IMR-90 (cell line): ENCODE measurements around the gene LYPD6B. TPM values are rescaled to one million over a fixed set of nuclear protein-coding genes. Genes with fewer than 3 reads are reported as not detected.

Experiments used
- ATAC-seq: fragments of 200-7000 bp; cut with Tn5 transposase; 2 replicates; pipeline ENCODE4 v1.9.1; 2020; ENCODE audit warnings: low read depth, mild to moderate bottlenecking, moderate library complexity
- BruUV-seq: library from RNA; stranded (reverse); fragments of 400-500 nt; replicated peaks from 2 replicates; lab custom pipeline; 2021; lab: Mats Ljungman, UMichigan
- CTCF ChIA-PET: fragments of 300-600 bp; formaldehyde crosslinking; extraction: SDS; loops from one replicate; lab custom pipeline; 2021; ENCODE audit warnings: antibody characterized with exemption; lab: Yijun Ruan, JAX
- POLR2A ChIA-PET: fragments of 300-600 bp; sonication (Branson Sonifier 250); formaldehyde crosslinking; loops from one replicate; lab custom pipeline; 2022; ENCODE audit warnings: antibody characterized with exemption; ENCODE audit not compliant: unreplicated experiment; lab: Charles Lee
- DNase-seq: peaks from one replicate; pipeline ENCODE4 v3.0.0; 2013
- H2AFZ ChIP-seq: replicated peaks from 2 replicates; pipeline ENCODE3; 2013; ENCODE audit warnings: low read length, mild to moderate bottlenecking; ENCODE audit not compliant: poor library complexity
- H2AK5ac ChIP-seq: 2 replicates; pipeline ENCODE4 v1.6.1; 2013; ENCODE audit warnings: low read depth, low read length, inconsistent platforms
- H2AK9ac ChIP-seq: replicated peaks from 2 replicates; pipeline ENCODE3; 2013; ENCODE audit warnings: mild to moderate bottlenecking, low read depth, low read length, moderate library complexity; ENCODE audit not compliant: poor library complexity
- H2BK120ac ChIP-seq: 2 replicates; pipeline ENCODE4 v1.6.1; 2013; ENCODE audit warnings: low read depth, low read length, inconsistent platforms
- H2BK15ac ChIP-seq: 3 replicates; pipeline ENCODE4 v1.6.1; 2013; ENCODE audit warnings: low read depth, low read length, inconsistent platforms
- H2BK20ac ChIP-seq: 2 replicates; pipeline ENCODE4 v1.6.1; 2013; ENCODE audit warnings: low read depth, mild to moderate bottlenecking, inconsistent platforms, low read length, moderate library complexity
- H2BK5ac ChIP-seq: 2 replicates; pipeline ENCODE4 v1.6.1; 2013; ENCODE audit warnings: mild to moderate bottlenecking, low read depth, low read length, inconsistent platforms; ENCODE audit not compliant: poor library complexity, severe bottlenecking
- H3K14ac ChIP-seq: replicated peaks from 2 replicates; pipeline ENCODE4 v1.6.1; 2013; ENCODE audit warnings: low read depth, low read length, inconsistent platforms
- H3K18ac ChIP-seq: 2 replicates; pipeline ENCODE4 v1.6.1; 2013; ENCODE audit warnings: low read depth, low read length, control low read depth
- H3K23ac ChIP-seq: 2 replicates; pipeline ENCODE4 v1.6.1; 2013; ENCODE audit warnings: low read depth, low read length, inconsistent platforms
- H3K27ac ChIP-seq: 2 replicates; pipeline ENCODE4 v1.5.1; 2013; ENCODE audit warnings: mild to moderate bottlenecking, control low read depth, low read length; ENCODE audit not compliant: insufficient read depth
- H3K27me3 ChIP-seq: 2 replicates; pipeline ENCODE4 v1.6.1; 2013; ENCODE audit warnings: low read length; ENCODE audit not compliant: control insufficient read depth, insufficient read depth
- H3K36me3 ChIP-seq: 2 replicates; pipeline ENCODE4 v1.6.1; 2013; ENCODE audit warnings: low read length, mixed read lengths; ENCODE audit not compliant: control insufficient read depth, insufficient read depth
- H3K4ac ChIP-seq: 2 replicates; pipeline ENCODE4 v1.6.1; 2013; ENCODE audit warnings: low read depth, low read length, inconsistent platforms
- H3K4me1 ChIP-seq: 2 replicates; pipeline ENCODE4 v1.6.1; 2013; ENCODE audit warnings: low read length, mixed read lengths; ENCODE audit not compliant: control insufficient read depth, insufficient read depth
- H3K4me2 ChIP-seq: 2 replicates; pipeline ENCODE4 v1.6.1; 2013; ENCODE audit warnings: low read depth, mild to moderate bottlenecking, control low read depth, low read length, moderate library complexity
- H3K4me3 ChIP-seq: 2 replicates; pipeline ENCODE4 v1.5.1; 2013; ENCODE audit warnings: low read depth, mild to moderate bottlenecking, control low read depth, low read length, moderate library complexity; ENCODE audit not compliant: insufficient read depth
- H3K56ac ChIP-seq: 2 replicates; pipeline ENCODE4 v1.6.1; 2013; ENCODE audit warnings: low read length, inconsistent platforms; ENCODE audit not compliant: insufficient read depth; ENCODE audit errors: extremely low read depth
- H3K79me1 ChIP-seq, 2 experiments: 2 replicates each; pipeline ENCODE4 v1.6.1; 2013; ENCODE audit warnings: low read length in 2 of 2, inconsistent platforms in 1 of 2, low read depth in 1 of 2
- H3K9ac ChIP-seq: 2 replicates; pipeline ENCODE4 v1.6.1; 2013; ENCODE audit warnings: low read depth, low read length, control low read depth
- H3K9me1 ChIP-seq: 2 replicates; pipeline ENCODE4 v1.6.1; 2013; ENCODE audit warnings: low read length, inconsistent platforms; ENCODE audit not compliant: insufficient read depth
- H3K9me3 ChIP-seq: 2 replicates; pipeline ENCODE4 v1.6.1; 2013; ENCODE audit warnings: low read length; ENCODE audit not compliant: control insufficient read depth, insufficient read depth
- H4K20me1 ChIP-seq: 2 replicates; pipeline ENCODE4 v1.6.1; 2013; ENCODE audit warnings: low read length, inconsistent platforms; ENCODE audit not compliant: insufficient read depth
- H4K5ac ChIP-seq: 2 replicates; pipeline ENCODE4 v1.6.1; 2013; ENCODE audit warnings: mild to moderate bottlenecking, low read depth, low read length, control low read depth
- H4K8ac ChIP-seq, 2 experiments: 2 replicates each; pipeline ENCODE4 v1.6.1; 2013; ENCODE audit warnings: low read depth in 2 of 2, low read length in 2 of 2, control low read depth in 1 of 2, inconsistent platforms in 1 of 2
- H4K91ac ChIP-seq: 2 replicates; pipeline ENCODE4 v1.6.1; 2013; ENCODE audit warnings: low read depth, low read length, inconsistent platforms; ENCODE audit not compliant: insufficient read depth
- BHLHE40 ChIP-seq: fragments of 150-350 bp; IDR thresholded peaks from 2 replicates; pipeline ENCODE4 v1.6.1; 2016; ENCODE audit warnings: mild to moderate bottlenecking, low read depth, low read length
- CHD1 ChIP-seq: IDR thresholded peaks from 2 replicates; pipeline ENCODE4 v1.6.1; 2012; ENCODE audit warnings: low read depth, low read length, improper control_type of control experiment
- FOS ChIP-seq: fragments of 150-350 bp; IDR thresholded peaks from 2 replicates; pipeline ENCODE4 v1.6.1; 2016; ENCODE audit warnings: low read depth, low read length
- MAFK ChIP-seq: IDR thresholded peaks from 2 replicates; pipeline ENCODE4 v1.6.1; 2012; ENCODE audit warnings: low read depth, low read length, improper control_type of control experiment
- MXI1 ChIP-seq: IDR thresholded peaks from 2 replicates; pipeline ENCODE4 v1.6.1; 2012; ENCODE audit warnings: low read depth, mild to moderate bottlenecking, low read length, moderate library complexity, borderline replicate concordance
- RCOR1 ChIP-seq: IDR thresholded peaks from 2 replicates; pipeline ENCODE4 v1.6.1; 2012; ENCODE audit warnings: mild to moderate bottlenecking, low read length, improper control_type of control experiment; ENCODE audit not compliant: insufficient replicate concordance
- WGBS, 2 experiments: methylation state at CpG; one replicate each; pipeline versions ENCODE4 v1.1.5 to v1.1.7; 2013; ENCODE audit warnings: missing lambda C conversion rate in 2 of 2; ENCODE audit not compliant: insufficient read length in 1 of 2; ENCODE audit errors: extremely low coverage in 2 of 2; 5-methylcytosine and 5-hydroxymethylcytosine counted together
- dilution Hi-C: fragments of 300-500 bp; cut with HindIII; formaldehyde crosslinking; loops from one replicate; pipeline ENCODE4 v1.14.3; 2018; ENCODE audit warnings: low sequenced_read_pairs; ENCODE audit not compliant: unreplicated experiment
- in situ Hi-C: fragments of 300-500 bp; cut with MboI; formaldehyde crosslinking; loops from 3 replicates; pipeline ENCODE4 v1.14.3; 2019; ENCODE audit warnings: low sequenced_read_pairs, inconsistent platforms, mixed read lengths
- intact Hi-C: fragments of 100-400 bp; cut with micrococcal nuclease; formaldehyde crosslinking; loops from 2 replicates; pipeline ENCODE4 v1.10.0; 2022
- polyA plus RNA-seq, 3 experiments: library from polyadenylated mRNA; depleted of rRNA; stranded (reverse); fragments of >200 nt; gene quantifications; 2 replicates each; pipeline ENCODE4 v1.2.3, GENCODE V29; 2012; ENCODE audit warnings: low replicate concordance in 1 of 3
- total RNA-seq: library from RNA; depleted of rRNA; stranded (reverse); fragments of >200 nt; gene quantifications from 2 replicates; pipeline ENCODE4 v1.2.3, GENCODE V29; 2012

LYPD6B gene
- total and polyA plus RNA-seq, 2 of the 4 experiments (the other 2 are of a cell fraction): 0.05 TPM; not detected in 1

DNA sequence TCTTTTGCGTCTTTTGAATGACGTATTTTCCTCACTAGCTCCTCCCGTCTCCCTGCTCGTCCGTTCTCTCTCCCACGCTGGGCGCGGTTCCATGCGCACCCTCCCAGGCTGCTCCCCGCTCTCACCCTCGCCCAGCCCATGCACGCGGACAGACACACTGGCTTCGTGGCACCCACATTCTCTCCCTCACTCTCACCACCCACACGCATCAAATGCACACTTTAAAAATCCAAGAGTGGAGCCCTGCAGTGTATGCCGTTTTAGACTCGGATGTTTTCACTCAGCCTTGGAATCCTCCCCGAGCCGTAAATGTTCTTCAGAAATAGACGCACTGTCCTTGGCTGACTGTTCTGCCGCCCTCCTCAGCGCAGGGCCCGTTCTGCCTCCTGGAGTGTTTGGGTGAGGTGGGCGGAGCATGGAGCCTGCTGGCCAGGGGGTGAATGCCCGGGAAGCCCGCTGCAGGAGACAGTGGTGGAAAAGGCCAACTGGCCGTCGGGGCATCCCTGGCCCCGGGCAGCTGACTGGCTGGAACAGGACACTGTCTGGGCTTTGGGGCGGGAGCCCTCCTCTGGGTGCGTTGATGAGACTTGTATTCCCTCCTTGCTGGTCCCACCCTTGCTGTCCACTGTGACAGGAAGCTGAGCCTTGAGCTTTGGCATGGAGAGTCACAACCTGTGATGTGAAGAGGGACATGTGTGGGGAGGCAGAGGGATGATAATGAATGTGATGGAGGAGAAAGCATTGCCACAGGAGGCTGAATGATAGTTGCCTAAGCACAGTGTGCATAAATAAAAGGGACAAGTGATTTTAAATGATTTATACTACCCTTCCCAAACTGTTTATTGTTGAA is 35.4 kb upstream of the LYPD6B start:
- DNase-seq (no peak), ATAC-seq (no peak)
- ChIA-PET POLR2A (no interaction called here), CTCF (no interaction called here)
- Histone ChIP-seq H4K8ac (no peak overlapping the region), H3K4me1 (no peaks in the 10 kb centered on the region), H3K27me3 (peaks cover 15% of the 10 kb centered on the region), H2BK20ac (no peak overlapping the region), H4K20me1 (no peaks in the 10 kb centered on the region), H2AFZ (no peak overlapping the region), H2BK5ac (no peak overlapping the region), H2AK5ac (no peak overlapping the region), H3K18ac (no peak overlapping the region), H3K27ac (no peak overlapping the region), H3K56ac (no peak overlapping the region), H2AK9ac (no peak overlapping the region), H3K9me3 (no peaks in the 10 kb centered on the region), H3K23ac (no peak overlapping the region), H3K4me3 (no peak overlapping the region), H4K91ac (no peak overlapping the region), H3K36me3 (no peaks in the 10 kb centered on the region), H3K9ac (no peak overlapping the region), H3K4me2 (no peak overlapping the region), H3K79me1 (no peaks in the 10 kb centered on the region), H3K4ac (no peak overlapping the region), H2BK120ac (no peak overlapping the region), H4K5ac (no peak overlapping the region), H2BK15ac (no peak overlapping the region), H3K14ac (no peak overlapping the region), H3K9me1 (no peaks in the 10 kb centered on the region)
- TF ChIP-seq MAFK (no peak), RCOR1 (no peak), BHLHE40 (no peak), MXI1 (no peak), CHD1 (no peak), FOS (no peak)
- BruUV-seq: no TSS peak
- 93% methylated on average over 17 of the region's 31 CpGs; no CpG with 5 or more reads in 1 of the 2 experiments for WGBS, 2 experiments
- intact Hi-C loops: no loop called here
- dilution Hi-C loops: no loop called here
- in situ Hi-C loops: no loop called here
